A549 treated with AZD2906 at 1 μM for 4 hours (cell line): ENCODE results near the gene B3GNT5. TPM values are rescaled to one million over a fixed set of nuclear protein-coding genes. Genes with fewer than 3 reads are reported as not detected.

Source experiments
- total RNA-seq: library from RNA; stranded (reverse); fragments of 200-300 nt; extraction: Qiagen RNA extraction; gene quantifications from 5 replicates; pipeline ENCODE4 v1.2.3, GENCODE V29; 2022

Gene B3GNT5
- total RNA-seq, result 22.6 to 26.9 TPM (median 24.8 TPM) in 5 replicates

GRCh38 chr3:183252973-183253527 lies at the start of gene B3GNT5:
TSS of gene B3GNT5 (plus strand) at chr3:183253253. CDS start at chr3:183269799, 16,546 bp downstream.

Other genes with a start within 250 kb of the B3GNT5 start
- gene MCCC1, start 153.8 kb upstream of the B3GNT5 start, total RNA-seq, result 7.2 to 8.7 TPM (median 7.9 TPM) in 5 replicates
- 0.09 to 0.34 TPM (median 0.19 TPM) in 5 replicates for gene LAMP3, start 90.5 kb upstream of the B3GNT5 start, total RNA-seq
- 0.10 to 0.26 TPM (median 0.20 TPM) in 5 replicates for gene MCF2L2, start 175.4 kb downstream of the B3GNT5 start, total RNA-seq